OCI-LY1 (cell line): ENCODE data around the gene EXOC3L1.

Source experiments
- H2AFZ ChIP-seq: fragments of 200-600 bp; sonication (generic), shearing (Covaris generic); 2 replicates; pipeline ENCODE4 v1.6.0; 2014; ENCODE audit warnings: antibody characterized with exemption, mild to moderate bottlenecking, low read length
- H3F3A ChIP-seq: fragments of 200-600 bp; sonication (generic), shearing (Covaris generic); 2 replicates; pipeline ENCODE4 v1.6.0; 2014; ENCODE audit warnings: mild to moderate bottlenecking, antibody characterized with exemption, low read length, moderate library complexity; ENCODE audit not compliant: insufficient read depth
- H3K27ac ChIP-seq: fragments of 200-600 bp; sonication (generic); 2 replicates; pipeline ENCODE4 v1.5.1; 2014; ENCODE audit warnings: low read length, mixed run types, mild to moderate bottlenecking, low read depth; ENCODE audit not compliant: poor library complexity, severe bottlenecking
- H3K27me3 ChIP-seq: fragments of 200-600 bp; sonication (generic); 2 replicates; pipeline ENCODE4 v1.6.0; 2014; ENCODE audit warnings: antibody characterized with exemption, mild to moderate bottlenecking, low read length, moderate library complexity; ENCODE audit not compliant: insufficient read depth
- H3K36me3 ChIP-seq: fragments of 200-600 bp; sonication (generic); 2 replicates; pipeline ENCODE4 v1.6.1; 2014; ENCODE audit warnings: mild to moderate bottlenecking, antibody characterized with exemption, low read length, moderate library complexity, mixed read lengths; ENCODE audit not compliant: insufficient read depth
- H3K4me1 ChIP-seq: fragments of 200-600 bp; sonication (generic); 2 replicates; pipeline ENCODE4 v1.5.1; 2014; ENCODE audit warnings: mild to moderate bottlenecking, low read length, moderate library complexity; ENCODE audit not compliant: insufficient read depth, severe bottlenecking
- H3K4me2 ChIP-seq: fragments of 200-600 bp; sonication (generic), shearing (Covaris generic); 2 replicates; pipeline ENCODE4 v1.6.1; 2014; ENCODE audit warnings: low read length
- H3K4me3 ChIP-seq: fragments of 200-600 bp; sonication (generic); 2 replicates; pipeline ENCODE4 v1.5.1; 2014; ENCODE audit warnings: low read length, low read depth, mild to moderate bottlenecking, mixed read lengths; ENCODE audit not compliant: poor library complexity, severe bottlenecking
- H3K79me2 ChIP-seq: fragments of 200-600 bp; shearing (Covaris generic); 2 replicates; pipeline ENCODE4 v1.6.1; 2016; ENCODE audit warnings: mixed run types, low read length, mixed read lengths; ENCODE audit not compliant: insufficient read depth
- H3K9ac ChIP-seq: fragments of 200-600 bp; sonication (generic), shearing (Covaris generic); 2 replicates; pipeline ENCODE4 v1.6.1; 2014; ENCODE audit warnings: mild to moderate bottlenecking, low read length, mixed read lengths
- H3K9me2 ChIP-seq: fragments of 200-600 bp; sonication (generic), shearing (Covaris generic); 2 replicates; pipeline ENCODE4 v1.6.1; 2014; ENCODE audit warnings: low read depth, mild to moderate bottlenecking, low read length, mixed read lengths
- H3K9me3 ChIP-seq: fragments of 200-600 bp; shearing (Covaris generic); 2 replicates; pipeline ENCODE4 v1.6.1; 2014; ENCODE audit warnings: low read length, mixed read lengths
- H4K20me1 ChIP-seq: fragments of 200-600 bp; sonication (generic), shearing (Covaris generic); 2 replicates; pipeline ENCODE4 v1.6.0; 2016; ENCODE audit warnings: mild to moderate bottlenecking, low read length; ENCODE audit not compliant: insufficient read depth
- CTCF ChIP-seq: fragments of 200-600 bp; sonication (generic), shearing (Covaris generic); IDR thresholded peaks from 2 replicates; pipeline ENCODE4 v1.5.1; 2017; ENCODE audit warnings: mild to moderate bottlenecking, antibody characterized with exemption, low read length, moderate library complexity, mixed read lengths
- EZH2 ChIP-seq: fragments of 200-600 bp; sonication (generic), shearing (Covaris generic); IDR thresholded peaks from 2 replicates; pipeline ENCODE4 v1.8.0; 2017; ENCODE audit warnings: borderline replicate concordance, mixed run types, mild to moderate bottlenecking, antibody characterized with exemption, low read length, moderate library complexity, mixed read lengths

The EXOC3L1 gene

GRCh38 chr16:67223992-67224391, 34.1 kb upstream of the EXOC3L1 start:
- Histone ChIP-seq H2AFZ (no peak overlapping the region), H3K4me1 (peaks cover 17% of the 10 kb centered on the region)

GRCh38 chr16:67216612-67217490, 26.9 kb upstream of the EXOC3L1 start:
- Histone ChIP-seq H3F3A (no peaks in the 10 kb centered on the region), H3K9me3 (no peaks in the 10 kb centered on the region), H3K79me2 (no peaks in the 10 kb centered on the region), H2AFZ (no peak overlapping the region), H3K9ac (no peak overlapping the region), H3K4me3 (no peak overlapping the region), H3K27me3 (no peaks in the 10 kb centered on the region), H3K4me2 (no peak overlapping the region), H3K36me3 (no peaks in the 10 kb centered on the region), H3K9me2 (no peaks in the 10 kb centered on the region), H3K4me1 (no peaks in the 10 kb centered on the region), H3K27ac (no peak overlapping the region), H4K20me1 (no peaks in the 10 kb centered on the region)
- no peak for TF ChIP-seq CTCF
- TF ChIP-seq EZH2, result no peak

More at GRCh38 chr16:67223992-67224391, 34.1 kb upstream of the EXOC3L1 start:
- H3K9ac ChIP-seq, result no peak overlapping the region
- H3K27ac ChIP-seq, result no peak overlapping the region
- no peaks in the 10 kb centered on the region for H3K27me3 ChIP-seq
- no peaks in the 10 kb centered on the region for H4K20me1 ChIP-seq
- H3K4me2 ChIP-seq, result no peak overlapping the region
- no peaks in the 10 kb centered on the region for H3K9me3 ChIP-seq
- no peaks in the 10 kb centered on the region for H3F3A ChIP-seq
- H3K79me2 ChIP-seq, result peaks cover 9% of the 10 kb centered on the region
- no peak for TF ChIP-seq CTCF
- no peak for TF ChIP-seq EZH2
- H3K36me3 ChIP-seq, result peaks cover 9% of the 10 kb centered on the region
- H3K9me2 ChIP-seq, result no peaks in the 10 kb centered on the region
- H3K4me3 ChIP-seq, result no peak overlapping the region

GRCh38 chr16:67215706-67216105, 25.8 kb upstream of the EXOC3L1 start:
- Histone ChIP-seq H3K79me2 (no peaks in the 10 kb centered on the region), H3K9me3 (no peaks in the 10 kb centered on the region), H3K4me2 (no peak overlapping the region), H3F3A (no peaks in the 10 kb centered on the region), H2AFZ (no peak overlapping the region), H3K36me3 (no peaks in the 10 kb centered on the region), H4K20me1 (no peaks in the 10 kb centered on the region), H3K9ac (no peak overlapping the region), H3K4me3 (no peak overlapping the region), H3K27me3 (no peaks in the 10 kb centered on the region), H3K27ac (no peak overlapping the region), H3K9me2 (no peaks in the 10 kb centered on the region), H3K4me1 (no peaks in the 10 kb centered on the region)
- TF ChIP-seq CTCF (no peak), EZH2 (no peak)
